ENCODE measurements around the gene RNF181. TPM values are rescaled to one million over a fixed set of nuclear protein-coding genes. Genes with fewer than 3 reads are reported as not detected.
A peak's percentile ranks its signal among the peaks of the same experiment; 100 is the strongest.
"Not testable (repeated sequence)": the region's sequence is repeated elsewhere in the genome, so short reads cannot be mapped to it uniquely, and the experiment has no call there.

RNF181 gene
- total RNA-seq, 1 experiment from 2014 or later, result 96.7 TPM

- peak within 1 kb of the TSS; percentile 59 for H3K4me3 ChIP-seq
- H3K4me2 ChIP-seq, result peak within 1 kb of the TSS; percentile 82
- BruUV-seq (replicated peaks), result no TSS peak
- no peaks in the 10 kb centered on the region for H3K9me2 ChIP-seq (ENCODE audit: insufficient read depth)
- peaks cover 41% of the 10 kb centered on the region for H3K79me2 ChIP-seq (ENCODE audit: low read depth)
- ChIA-PET POLR2A (ENCODE audit: unreplicated experiment) (no interaction called here), CTCF (interaction anchor here (0.6 kb wide), 1 partner anchor 642 kb away, joined by 8 read pairs; no protein-coding TSS in a partner anchor)
- peak; percentile 67 to 90 for DNase-seq
- peak within 1 kb of the TSS; percentile 57 for H2AFZ ChIP-seq
- intact Hi-C loops (cut with micrococcal nuclease; ENCODE audit: unreplicated experiment), result loop anchor here (1.0 to 5.0 kb wide), 4 partner anchors 9 to 184 kb away; partner anchors contain the start of genes GGCX, SH2D6 and VAMP8
- H3K36me3 ChIP-seq (ENCODE audit: low read depth), result peaks cover 19% of the 10 kb centered on the region
- TF ChIP-seq EZH2 (IDR thresholded peaks at IDR 0.05; ENCODE audit: low read depth) (no peak), CTCF (conservative IDR thresholded peaks at IDR 0.05) (no peak; the same call in 1 of the 2 replicates)
- H3F3A ChIP-seq (ENCODE audit: insufficient read depth, low read depth), result peaks cover 47% of the 10 kb centered on the region
- H3K4me1 ChIP-seq (replicated peaks; ENCODE audit: insufficient read depth), result peaks cover 45% of the 10 kb centered on the region
- peak within 1 kb of the TSS; percentile 99 for H3K27ac ChIP-seq
- no peaks in the 10 kb centered on the region for H4K20me1 ChIP-seq (ENCODE audit: insufficient read depth)
- H3K9me3 ChIP-seq (ENCODE audit: insufficient read depth, low read depth), result no peaks in the 10 kb centered on the region
- H3K27me3 ChIP-seq (ENCODE audit: insufficient read depth, low read depth), result no peaks in the 10 kb centered on the region
These were observed 7.1 kb downstream of the RNF181 start, which contains the start of gene TMEM150A for GRCh38 chr2:85602476-85603234. TSS of gene TMEM150A (minus strand) at chr2:85602698. CDS start at chr2:85601948, 750 bp downstream.

GRCh38 chr2:85604133-85604444 lies 8.5 kb downstream of the RNF181 start:
- H4K20me1 ChIP-seq (ENCODE audit: insufficient read depth); DNase-seq; H3K9me3 ChIP-seq (ENCODE audit: insufficient read depth, low read depth); BruUV-seq (replicated peaks); H2AFZ ChIP-seq; H3K9me2 ChIP-seq (ENCODE audit: insufficient read depth); H3K27me3 ChIP-seq (ENCODE audit: insufficient read depth, low read depth): not testable (repeated sequence)
- ChIA-PET CTCF (interaction anchor here (0.6 kb wide), 1 partner anchor 15 kb away, joined by 5 read pairs; no protein-coding TSS in a partner anchor), POLR2A (ENCODE audit: unreplicated experiment) (interaction anchor here (0.5 to 0.6 kb wide), 2 partner anchors 42 to 251 kb away, joined by 3 to 12 read pairs; no protein-coding TSS in a partner anchor)
- intact Hi-C loops (cut with micrococcal nuclease; ENCODE audit: unreplicated experiment), result loop anchor here (5.0 kb wide), 1 partner anchor 42 kb away; the partner anchor contains the start of gene GGCX
- peaks cover 19% of the 10 kb centered on the region for H3K36me3 ChIP-seq (ENCODE audit: low read depth)
- peak overlapping the region; percentile 99 for H3K27ac ChIP-seq
- H3K4me1 ChIP-seq (replicated peaks; ENCODE audit: insufficient read depth), result peaks cover 59% of the 10 kb centered on the region
- peaks cover 51% of the 10 kb centered on the region for H3K79me2 ChIP-seq (ENCODE audit: low read depth)
- H3F3A ChIP-seq (ENCODE audit: insufficient read depth, low read depth), result peaks cover 61% of the 10 kb centered on the region
- H3K4me2 ChIP-seq, result peak overlapping the region; percentile 82
- peak overlapping the region; percentile 59 for H3K4me3 ChIP-seq

GRCh38 chr2:85604568-85605339 lies 9.2 kb downstream of the RNF181 start:
- intact Hi-C loops (cut with micrococcal nuclease; ENCODE audit: unreplicated experiment), result loop anchor here (5.0 kb wide), 1 partner anchor 42 kb away; the partner anchor contains the start of gene GGCX
- Histone ChIP-seq H3K79me2 (ENCODE audit: low read depth) (peaks cover 57% of the 10 kb centered on the region), H3K4me1 (replicated peaks; ENCODE audit: insufficient read depth) (peaks cover 66% of the 10 kb centered on the region), H3F3A (ENCODE audit: insufficient read depth, low read depth) (peaks cover 68% of the 10 kb centered on the region), H3K4me2 (peak overlapping the region; percentile 82), H3K36me3 (ENCODE audit: low read depth) (peaks cover 19% of the 10 kb centered on the region), H3K9me2 (ENCODE audit: insufficient read depth) (no peaks in the 10 kb centered on the region), H4K20me1 (ENCODE audit: insufficient read depth) (no peaks in the 10 kb centered on the region), H3K27me3 (ENCODE audit: insufficient read depth, low read depth) (no peaks in the 10 kb centered on the region), H2AFZ (no peak overlapping the region), H3K9me3 (ENCODE audit: insufficient read depth, low read depth) (no peaks in the 10 kb centered on the region), H3K4me3 (peak overlapping the region; percentile 59), H3K27ac (peak overlapping the region; percentile 99)
- DNase-seq, result peak in 1 of 2 experiments; percentile 64
- no TSS peak for BruUV-seq (replicated peaks)
- ChIA-PET CTCF (interaction anchor here (0.6 kb wide), 1 partner anchor 198 kb away, joined by 11 read pairs; no protein-coding TSS in a partner anchor), POLR2A (ENCODE audit: unreplicated experiment) (interaction anchor here (0.5 to 0.6 kb wide), 3 partner anchors 12 to 43 kb away, joined by 3 to 13 read pairs (median 3); partner anchors contain the start of gene GGCX)
- TF ChIP-seq EZH2 (IDR thresholded peaks at IDR 0.05; ENCODE audit: low read depth) (no peak), CTCF (conservative IDR thresholded peaks at IDR 0.05) (no peak)
